BJ (cell line): ENCODE data around the gene ORM2. TPM values are rescaled to one million over a fixed set of nuclear protein-coding genes. Genes with fewer than 3 reads are reported as not detected.

Experiments used
- CTCF ChIA-PET: fragments of 350-600 bp; formaldehyde crosslinking; extraction: SDS; loops from one replicate; lab custom pipeline; 2021; ENCODE audit warnings: antibody characterized with exemption, inconsistent platforms; lab: Yijun Ruan, JAX
- POLR2A ChIA-PET: fragments of 300-600 bp; sonication (Branson Sonifier 250); formaldehyde crosslinking; extraction: SDS; loops from one replicate; lab custom pipeline; 2021; ENCODE audit warnings: antibody characterized with exemption; lab: Charles Lee
- DNase-seq: peaks from one replicate; pipeline ENCODE4 v3.0.0-alpha.2; 2011; ENCODE audit warnings: low read depth
- H3K27me3 ChIP-seq: 2 replicates; pipeline ENCODE4 v1.6.0; 2011; ENCODE audit warnings: low read length; ENCODE audit not compliant: control insufficient read depth, insufficient read depth
- H3K36me3 ChIP-seq: 2 replicates; pipeline ENCODE4 v1.5.1; 2011; ENCODE audit warnings: low read length; ENCODE audit not compliant: control insufficient read depth, insufficient read depth
- H3K4me3 ChIP-seq: 2 replicates; pipeline ENCODE4 v1.5.1; 2011; ENCODE audit warnings: low read depth, mild to moderate bottlenecking, control low read depth, low read length
- polyA plus RNA-seq: library from polyadenylated mRNA; depleted of rRNA; stranded (reverse); fragments of >200 nt; gene quantifications from 2 replicates; pipeline ENCODE4 v1.2.3, GENCODE V29; 2011
- TF ChIP-seq, protein P1 (sequence below): IDR thresholded peaks from 2 replicates; pipeline ENCODE4 v1.5.1; 2011; ENCODE audit warnings: low read depth, mild to moderate bottlenecking, control low read depth, inconsistent platforms, low read length, moderate library complexity; ENCODE audit not compliant: insufficient read depth

The ORM2 gene
- polyA plus RNA-seq, 1 experiment = not detected

DNA sequence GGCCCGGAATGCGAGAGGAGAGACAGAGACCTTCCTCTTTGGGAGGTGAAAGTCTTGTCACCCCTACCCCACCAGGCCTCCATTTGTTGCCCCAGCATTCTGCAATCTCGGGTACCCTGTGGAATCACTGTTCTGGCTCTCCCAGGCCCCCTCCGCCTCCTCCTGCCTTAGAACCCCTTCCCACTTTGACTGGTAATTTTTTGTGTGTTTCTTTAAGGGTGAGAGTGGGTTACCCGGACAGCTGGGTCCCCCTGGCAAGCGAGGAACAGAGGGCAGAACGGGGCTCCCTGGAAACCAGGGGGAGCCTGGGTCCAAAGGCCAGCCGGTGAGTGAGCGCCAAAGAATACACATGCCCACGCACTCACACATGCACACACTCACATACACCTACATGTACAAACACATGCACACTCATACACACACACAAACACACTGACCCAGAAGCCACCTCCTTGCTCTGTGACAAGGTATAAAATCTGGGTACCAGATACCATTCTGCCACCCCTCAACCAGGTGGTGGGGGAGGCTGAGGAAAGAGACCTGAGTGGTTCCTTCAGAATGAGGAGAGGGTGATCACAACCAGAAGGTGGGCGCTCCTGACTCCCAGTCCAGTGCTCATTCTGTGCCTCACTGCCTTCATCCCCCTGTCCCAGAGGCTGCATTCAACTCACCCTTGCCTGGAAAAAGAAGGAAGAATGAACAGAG lies 37.6 kb upstream of the ORM2 start:
- POLR2A ChIA-PET = no interaction called here
- Histone ChIP-seq H3K4me3 (no peak overlapping the region), H3K27me3 (no peaks in the 10 kb centered on the region), H3K36me3 (peaks cover 14% of the 10 kb centered on the region)
- CTCF ChIA-PET = interaction anchor here (1.0 to 7.5 kb wide), 18 partner anchors 8 to 213 kb away, joined by 3 to 151 read pairs (median 6); partner anchors contain the start of genes AMBP and COL27A1
- TF ChIP-seq, protein P1, sequence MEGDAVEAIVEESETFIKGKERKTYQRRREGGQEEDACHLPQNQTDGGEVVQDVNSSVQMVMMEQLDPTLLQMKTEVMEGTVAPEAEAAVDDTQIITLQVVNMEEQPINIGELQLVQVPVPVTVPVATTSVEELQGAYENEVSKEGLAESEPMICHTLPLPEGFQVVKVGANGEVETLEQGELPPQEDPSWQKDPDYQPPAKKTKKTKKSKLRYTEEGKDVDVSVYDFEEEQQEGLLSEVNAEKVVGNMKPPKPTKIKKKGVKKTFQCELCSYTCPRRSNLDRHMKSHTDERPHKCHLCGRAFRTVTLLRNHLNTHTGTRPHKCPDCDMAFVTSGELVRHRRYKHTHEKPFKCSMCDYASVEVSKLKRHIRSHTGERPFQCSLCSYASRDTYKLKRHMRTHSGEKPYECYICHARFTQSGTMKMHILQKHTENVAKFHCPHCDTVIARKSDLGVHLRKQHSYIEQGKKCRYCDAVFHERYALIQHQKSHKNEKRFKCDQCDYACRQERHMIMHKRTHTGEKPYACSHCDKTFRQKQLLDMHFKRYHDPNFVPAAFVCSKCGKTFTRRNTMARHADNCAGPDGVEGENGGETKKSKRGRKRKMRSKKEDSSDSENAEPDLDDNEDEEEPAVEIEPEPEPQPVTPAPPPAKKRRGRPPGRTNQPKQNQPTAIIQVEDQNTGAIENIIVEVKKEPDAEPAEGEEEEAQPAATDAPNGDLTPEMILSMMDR = no peak
- no peak for DNase-seq

DNA sequence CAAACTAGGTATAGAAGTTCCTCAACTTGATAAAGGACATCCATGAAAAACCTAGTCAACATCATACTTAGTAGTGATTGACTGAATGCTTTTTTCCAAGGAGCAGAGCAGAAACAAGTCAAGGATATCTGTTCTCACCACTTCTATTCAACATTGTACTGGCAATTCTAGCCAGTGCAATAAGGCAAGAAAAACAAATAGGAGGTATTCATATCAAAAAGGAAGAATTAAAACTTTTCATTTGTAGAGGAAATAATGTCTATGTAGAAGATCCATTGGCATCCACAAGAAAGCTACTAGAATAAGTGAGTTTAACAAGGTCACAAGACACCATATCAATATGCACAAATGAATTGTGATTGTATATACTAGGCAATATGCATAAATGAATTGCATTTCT lies 35.0 kb upstream of the ORM2 start:
- ChIA-PET CTCF (interaction anchor here (1.0 to 7.5 kb wide), 3 partner anchors 10 to 187 kb away, joined by 3 to 151 read pairs (median 8); partner anchors contain the start of gene COL27A1), POLR2A (no interaction called here)
- no peak overlapping the region for H3K4me3 ChIP-seq
- TF ChIP-seq, protein P1 = no peak
- peaks cover 14% of the 10 kb centered on the region for H3K36me3 ChIP-seq
- no peak for DNase-seq
- no peaks in the 10 kb centered on the region for H3K27me3 ChIP-seq

DNA sequence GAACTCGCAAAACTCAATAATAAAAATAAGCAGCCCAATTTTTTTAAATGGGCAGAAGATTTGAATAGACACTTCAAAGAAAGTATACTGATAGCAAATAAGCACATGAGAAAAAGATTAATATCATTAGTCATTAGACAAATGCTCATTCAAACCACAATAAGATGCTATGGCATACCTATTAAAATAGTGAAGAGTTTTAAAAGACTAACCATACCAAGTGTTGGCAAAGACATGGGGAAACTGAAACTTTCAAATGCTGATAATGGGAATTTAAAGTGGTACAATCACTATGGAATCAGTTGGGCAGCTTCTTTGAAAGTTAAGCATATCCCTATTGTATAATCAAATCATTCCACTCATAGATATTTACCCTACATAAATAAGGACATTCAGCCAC lies 33.3 kb upstream of the ORM2 start:
- TF ChIP-seq, protein P1 = no peak
- Histone ChIP-seq H3K4me3 (no peak overlapping the region), H3K27me3 (no peaks in the 10 kb centered on the region), H3K36me3 (peaks cover 18% of the 10 kb centered on the region)
- no peak for DNase-seq
- POLR2A ChIA-PET = no interaction called here
- CTCF ChIA-PET = interaction anchor here (1.1 to 7.5 kb wide), 4 partner anchors 8 to 214 kb away, joined by 3 to 151 read pairs (median 6); no protein-coding TSS in a partner anchor

DNA sequence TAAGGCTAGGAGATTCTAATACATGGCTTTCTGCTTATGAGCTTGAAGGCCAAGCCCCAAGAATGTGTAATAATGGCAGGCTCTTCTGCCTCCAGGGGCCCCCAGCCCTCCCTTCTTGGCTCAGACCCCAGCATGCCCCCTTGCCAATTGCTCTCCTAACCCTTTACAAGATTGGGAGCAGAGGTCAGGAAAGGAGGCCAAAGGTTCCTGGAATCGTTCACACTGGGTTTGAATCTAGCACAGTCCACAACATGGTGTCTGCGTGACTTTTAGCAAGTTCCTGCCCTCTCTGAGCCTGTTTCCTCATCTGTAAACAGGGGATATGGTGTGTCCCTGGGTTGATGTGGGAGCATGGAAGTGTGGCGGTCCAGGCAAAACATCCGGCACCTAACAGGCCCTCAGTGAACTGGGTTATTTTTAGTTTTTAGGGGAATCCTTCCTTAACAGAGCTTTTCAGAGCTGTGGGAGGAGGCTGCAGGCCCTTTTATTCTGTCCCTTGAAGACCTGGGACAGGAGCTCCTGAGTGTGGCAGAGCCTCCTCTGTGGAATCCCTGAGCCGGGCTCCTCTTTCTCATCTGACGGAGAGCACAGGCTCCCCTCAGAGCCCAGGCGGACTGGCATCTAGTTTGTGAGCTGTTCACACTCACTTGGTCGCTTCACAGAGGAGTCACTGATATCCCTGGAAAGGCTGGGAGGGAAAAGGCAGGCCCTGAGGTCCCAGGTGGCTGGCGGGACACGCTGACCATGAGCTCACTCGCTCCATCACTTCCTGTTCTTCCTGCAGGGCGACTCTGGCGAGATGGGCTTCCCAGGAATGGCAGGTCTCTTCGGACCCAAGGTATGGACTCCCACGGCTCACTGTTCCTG lies 30.1 kb upstream of the ORM2 start:
- TF ChIP-seq, protein P1 = no peak
- DNase-seq = no peak
- Histone ChIP-seq H3K27me3 (no peaks in the 10 kb centered on the region), H3K4me3 (no peak overlapping the region), H3K36me3 (peaks cover 19% of the 10 kb centered on the region)
- CTCF ChIA-PET = interaction anchor here (1.0 to 4.3 kb wide), 7 partner anchors 9 to 217 kb away, joined by 4 to 22 read pairs (median 4); partner anchors contain the start of gene COL27A1
- POLR2A ChIA-PET = no interaction called here
